ENCODE data around the gene TBKBP1.

DNA sequence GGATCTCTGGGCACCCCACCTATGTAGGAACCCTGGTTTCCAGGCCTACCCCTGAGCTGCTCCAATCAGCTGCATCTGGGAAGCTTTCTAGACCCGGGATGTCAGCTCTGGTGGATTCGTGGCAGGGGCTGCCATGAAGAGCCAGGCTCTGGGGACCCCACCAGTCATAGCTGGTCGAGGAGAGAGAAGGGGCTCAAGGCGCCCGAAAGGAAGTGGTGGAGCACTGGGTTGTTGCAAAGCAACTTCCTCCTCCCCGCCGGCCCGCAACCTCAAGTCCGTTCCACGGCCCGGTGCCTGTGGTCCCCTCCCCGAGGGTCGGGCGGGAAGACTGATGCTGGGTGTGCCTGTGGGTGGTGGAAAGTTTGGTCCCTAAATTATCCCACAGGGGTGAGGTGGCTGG is 10.2 kb downstream of the TBKBP1 start:
- TF ChIP-seq CTCF (IDR thresholded peaks at IDR 0.05; ENCODE audit: insufficient read depth, low read length) (no peak), REST (IDR thresholded peaks at IDR 0.05; ENCODE audit: insufficient replicate concordance, low read depth) (no peak), POLR2AphosphoS5 (IDR thresholded peaks at IDR 0.05; ENCODE audit: low read depth) (0 out of 2 replicates have a peak, but pooled peaks have one; percentile 20), GABPA (IDR thresholded peaks at IDR 0.05; ENCODE audit: low read depth) (no peak), SPI1 (IDR thresholded peaks at IDR 0.05; ENCODE audit: borderline replicate concordance, low read depth) (peak; percentile 66; the same call in 1 of the 2 replicates)

Measured in HL-60 (cell line).